Upper lobe of left lung (tissue), 6 donors: ENCODE results near the gene FHIP1B. TPM values are rescaled to one million over a fixed set of nuclear protein-coding genes. Genes with fewer than 3 reads are reported as not detected.

ENCODE experiments used
- ATAC-seq, 2 donors: fragments of 200-7000 bp; cut with Tn5 transposase; one replicate each; pipeline ENCODE4 v1.9.1; 2022; ENCODE audit warnings: mild to moderate bottlenecking in 2 of 2, moderate library complexity in 2 of 2; ENCODE audit not compliant: low FRiP score in 2 of 2
- DNase-seq, 2 donors: peaks; one replicate each; pipeline ENCODE4 v3.0.0-alpha.2; 2019 to 2020
- H3K27ac ChIP-seq, 4 donors: fragments of 200-600 bp; sonication (generic); one replicate each; pipeline ENCODE4 v1.5.1; 2016 to 2019
- H3K27me3 ChIP-seq, 4 donors: fragments of 200-600 bp; sonication (generic); one replicate each; pipeline ENCODE4 v1.5.1; 2017 to 2019
- H3K36me3 ChIP-seq, 4 donors: fragments of 200-600 bp; sonication (generic); one replicate each; pipeline ENCODE4 v1.5.1; 2016 to 2019
- H3K4me1 ChIP-seq, 4 donors: fragments of 200-600 bp; sonication (generic); one replicate each; pipeline ENCODE4 v1.5.1; 2018 to 2019
- H3K4me3 ChIP-seq, 4 donors: fragments of 200-600 bp; sonication (generic); one replicate each; pipeline ENCODE4 v1.5.1; 2017 to 2019; ENCODE audit warnings: mild to moderate bottlenecking in 2 of 4, moderate library complexity in 1 of 4
- H3K9me3 ChIP-seq, 4 donors: fragments of 200-600 bp; sonication (generic); one replicate each; pipeline ENCODE4 v1.5.1; 2018 to 2019
- CTCF ChIP-seq, 6 experiments: fragments of 450-650 bp in 4 of 6; fragments of 200-600 bp in 2 of 6; sonication (generic) in 2 of 6; IDR thresholded peaks; one replicate each; pipeline ENCODE4 v1.5.1; 2016 to 2019; ENCODE audit warnings: antibody characterized with exemption in 6 of 6
- EP300 ChIP-seq, 4 donors: sonication (generic); formaldehyde crosslinking; IDR thresholded peaks; one replicate each; pipeline ENCODE4 v1.5.1; 2017; ENCODE audit warnings: antibody characterized with exemption in 4 of 4, control low read depth in 2 of 4
- POLR2A ChIP-seq, 4 donors: fragments of 450-650 bp; IDR thresholded peaks; one replicate each; pipeline ENCODE4 v1.5.1; 2016 to 2017; ENCODE audit warnings: antibody characterized with exemption in 4 of 4, mild to moderate bottlenecking in 2 of 4
- POLR2AphosphoS5 ChIP-seq, 2 donors: sonication (generic); formaldehyde crosslinking; IDR thresholded peaks; one replicate each; pipeline ENCODE4 v1.5.1; 2017; ENCODE audit warnings: antibody characterized with exemption in 2 of 2
- WGBS, 2 donors: methylation state at CpG; one replicate each; pipeline ENCODE4 v1.1.5; 2017 to 2018; 5-methylcytosine and 5-hydroxymethylcytosine counted together
- total RNA-seq, 6 donors: library from RNA; depleted of rRNA in 4 of 6; stranded (reverse); fragments of >200 nt in 4 of 6; gene quantifications; one replicate each; pipeline versions ENCODE4 v1.1.0 to v1.2.1, GENCODE V29; 2016 to 2021
- donor health status: DM: no; HTN: no; CAD: no; lungs with moderate emphysema.
- donor health status: DM: no; HTN: yes; CAD: no; lungs with severe emphysema.

The FHIP1B gene
- total RNA-seq, 6 donors from 2014 or later: 37.4 to 163 (median 39.6) TPM

- peaks cover 0 to 28% (median 11%) of the 10 kb centered on the region in 4 donors for H3K27me3 ChIP-seq
- TF ChIP-seq CTCF (IDR thresholded peaks at IDR 0.05) (no peak), POLR2AphosphoS5 (IDR thresholded peaks at IDR 0.05) (no peak), EP300 (IDR thresholded peaks at IDR 0.05) (no peak), POLR2A (IDR thresholded peaks at IDR 0.05) (no peak)
- no peaks in the 10 kb centered on the region for H3K36me3 ChIP-seq
- H3K9me3 ChIP-seq: no peaks in the 10 kb centered on the region
- H3K27ac ChIP-seq: no peak overlapping the region
- H3K4me3 ChIP-seq: peak overlapping the region; percentile 14 to 51 (median 38)
- peaks cover 13 to 17% (median 16%) of the 10 kb centered on the region in 4 donors for H3K4me1 ChIP-seq
- ATAC-seq (peak; percentile 29 to 36), DNase-seq (peak in 1 of 2 donors; percentile 65)
- 8% methylated on average over 16 of the region's 16 CpGs for WGBS, 2 donors
Observed at GRCh38 chr11:6258571-6259081, 24.2 kb upstream of the FHIP1B start.

- ATAC-seq (no peak), DNase-seq (no peak)
- Histone ChIP-seq H3K9me3 (no peaks in the 10 kb centered on the region), H3K27ac (no peak overlapping the region), H3K4me3 (no peak overlapping the region), H3K4me1 (peaks cover 13 to 17% (median 16%) of the 10 kb centered on the region in 4 donors), H3K36me3 (no peaks in the 10 kb centered on the region), H3K27me3 (peaks cover 0 to 28% (median 11%) of the 10 kb centered on the region in 4 donors)
- no peak for TF ChIP-seq POLR2AphosphoS5 (IDR thresholded peaks at IDR 0.05)
- no peak for TF ChIP-seq POLR2A (IDR thresholded peaks at IDR 0.05)
- TF ChIP-seq CTCF (IDR thresholded peaks at IDR 0.05): no peak
- TF ChIP-seq EP300 (IDR thresholded peaks at IDR 0.05): no peak
- WGBS, 2 donors: 82 to 92% methylated on average over 3 of the region's 3 CpGs
Observed at GRCh38 chr11:6258141-6258540, 23.7 kb upstream of the FHIP1B start.

- Histone ChIP-seq H3K4me1 (peaks cover 0 to 8% (median 4%) of the 10 kb centered on the region in 4 donors), H3K9me3 (no peaks in the 10 kb centered on the region), H3K36me3 (no peaks in the 10 kb centered on the region), H3K4me3 (no peak overlapping the region), H3K27me3 (peaks cover 0 to 3% (median 2%) of the 10 kb centered on the region in 4 donors), H3K27ac (no peak overlapping the region)
- no peak for ATAC-seq
- WGBS, 2 donors: 64 to 68% methylated on average over 1 of the region's 1 CpG
- DNase-seq: no peak
- TF ChIP-seq CTCF (IDR thresholded peaks at IDR 0.05) (no peak), EP300 (IDR thresholded peaks at IDR 0.05) (no peak), POLR2A (IDR thresholded peaks at IDR 0.05) (no peak), POLR2AphosphoS5 (IDR thresholded peaks at IDR 0.05) (no peak)
Observed at GRCh38 chr11:6253197-6253596, 18.8 kb upstream of the FHIP1B start.

GRCh38 chr11:6251990-6252473 lies 17.6 kb upstream of the FHIP1B start:
- 53 to 84% methylated on average over 6 of the region's 6 CpGs for WGBS, 2 donors
- no peak overlapping the region for H3K4me3 ChIP-seq
- no peaks in the 10 kb centered on the region for H3K9me3 ChIP-seq
- DNase-seq (peak in 1 of 2 donors; percentile 22), ATAC-seq (peak in 1 of 2 donors; percentile 56)
- peak overlapping the region in 3 of 4 donors; percentile 6 to 61 (median 43) for H3K27ac ChIP-seq
- peaks cover 0 to 8% (median 4%) of the 10 kb centered on the region in 4 donors for H3K4me1 ChIP-seq
- no peaks in the 10 kb centered on the region for H3K27me3 ChIP-seq
- no peaks in the 10 kb centered on the region for H3K36me3 ChIP-seq
- TF ChIP-seq CTCF (IDR thresholded peaks at IDR 0.05) (no peak), POLR2A (IDR thresholded peaks at IDR 0.05) (no peak), EP300 (IDR thresholded peaks at IDR 0.05) (no peak)
